Skeletal muscle tissue (tissue), 4 donors: ENCODE results near the gene IL22. TPM values are rescaled to one million over a fixed set of nuclear protein-coding genes. Genes with fewer than 3 reads are reported as not detected.

Experiments
- H3K27ac ChIP-seq: one replicate; pipeline ENCODE4 v1.7.0; 2013; ENCODE audit warnings: mild to moderate bottlenecking, low read depth, low read length, inconsistent platforms
- H3K27me3 ChIP-seq, 3 donors: one replicate each; pipeline ENCODE4 v1.7.0; 2013; ENCODE audit warnings: low read length in 3 of 3; ENCODE audit not compliant: control insufficient read depth in 3 of 3, insufficient read depth in 3 of 3
- H3K36me3 ChIP-seq, 3 donors: one replicate each; pipeline ENCODE4 v1.7.0; 2013; ENCODE audit warnings: low read length in 3 of 3; ENCODE audit not compliant: control insufficient read depth in 3 of 3, insufficient read depth in 3 of 3
- H3K4me1 ChIP-seq, 3 donors: one replicate each; pipeline ENCODE4 v1.7.0; 2013; ENCODE audit warnings: low read length in 3 of 3, mild to moderate bottlenecking in 3 of 3; ENCODE audit not compliant: control insufficient read depth in 3 of 3, insufficient read depth in 3 of 3
- H3K4me3 ChIP-seq, 3 donors: one replicate each; pipeline ENCODE4 v1.7.0; 2013; ENCODE audit warnings: low read length in 3 of 3
- H3K9ac ChIP-seq, 3 donors: one replicate each; pipeline ENCODE4 v1.7.0; 2013; ENCODE audit warnings: low read length in 3 of 3, mild to moderate bottlenecking in 3 of 3, moderate library complexity in 2 of 3, low read depth in 1 of 3
- H3K9me3 ChIP-seq, 3 donors: one replicate each; pipeline ENCODE4 v1.7.0; 2013; ENCODE audit warnings: low read length in 3 of 3; ENCODE audit not compliant: control insufficient read depth in 3 of 3
- total RNA-seq: library from RNA; depleted of rRNA; stranded (reverse); fragments of >200 nt; gene quantifications from one replicate; pipeline ENCODE4 v1.2.3, GENCODE V29; 2014
- donor health status: Osteomylitis.

IL22 gene
- total RNA-seq, 1 donor from 2014 or later, result not detected

DNA sequence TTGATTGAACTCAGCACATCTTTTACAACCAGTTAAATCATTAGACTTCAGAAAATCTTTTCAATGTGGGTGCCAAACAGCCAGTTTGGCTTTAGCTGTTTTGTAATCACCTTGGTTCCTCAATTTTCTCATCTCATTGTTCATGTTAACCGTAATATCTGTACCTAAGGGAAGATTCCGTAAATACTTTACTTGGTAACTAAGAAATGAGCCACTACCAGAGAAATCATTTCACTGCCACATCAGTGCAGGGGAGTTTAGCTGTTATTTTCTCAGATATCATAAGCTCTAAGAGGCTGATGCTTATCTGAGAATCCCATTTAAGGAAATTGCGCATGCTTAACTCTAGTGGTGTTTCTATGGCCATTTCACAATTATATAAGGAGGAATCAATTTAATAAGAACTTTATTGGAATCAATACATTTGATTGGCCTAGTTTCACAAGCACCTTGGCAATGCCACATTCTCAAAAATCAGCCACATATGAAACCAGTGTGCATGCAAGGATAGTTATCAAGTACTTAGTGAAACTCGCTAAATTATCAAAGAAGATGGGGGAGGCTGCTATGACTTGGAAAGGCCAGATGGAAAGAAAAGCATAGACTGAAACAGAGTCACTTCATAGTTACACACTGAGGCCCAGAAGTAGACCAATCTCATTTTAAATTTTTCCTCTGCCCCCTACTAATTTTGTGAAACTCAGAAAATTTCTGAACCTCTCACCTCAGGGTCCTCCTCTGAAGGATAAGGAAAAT lies 28.1 kb upstream of the IL22 start:
- no peak overlapping the region for H3K27ac ChIP-seq
- H3K9ac ChIP-seq, result no peak overlapping the region
- no peaks in the 10 kb centered on the region for H3K4me1 ChIP-seq
- H3K9me3 ChIP-seq, result no peaks in the 10 kb centered on the region
- no peaks in the 10 kb centered on the region for H3K36me3 ChIP-seq
- H3K27me3 ChIP-seq, result no peaks in the 10 kb centered on the region
- no peak overlapping the region for H3K4me3 ChIP-seq

DNA sequence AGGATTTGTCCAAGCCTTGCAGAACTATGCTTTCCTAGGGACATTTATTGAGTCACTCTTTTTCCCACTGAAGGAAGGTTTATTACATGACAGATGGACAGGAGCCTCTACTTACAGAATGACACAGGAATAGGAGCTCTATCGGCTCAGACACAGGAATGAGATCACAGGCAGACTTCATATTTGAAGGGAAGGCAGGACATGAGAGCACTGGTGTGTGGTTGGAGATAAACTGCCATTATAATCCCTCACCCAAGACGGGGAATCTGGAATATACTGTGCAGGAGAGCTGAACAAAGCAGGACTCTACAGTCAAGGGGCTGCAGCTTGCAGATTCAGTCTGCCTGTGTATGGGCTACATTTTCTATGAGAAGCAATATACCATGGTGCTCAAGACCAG lies 26.8 kb upstream of the IL22 start:
- Histone ChIP-seq H3K9ac (no peak overlapping the region), H3K4me1 (no peaks in the 10 kb centered on the region), H3K27ac (no peak overlapping the region), H3K36me3 (no peaks in the 10 kb centered on the region), H3K9me3 (no peaks in the 10 kb centered on the region), H3K4me3 (no peak overlapping the region), H3K27me3 (no peaks in the 10 kb centered on the region)

DNA sequence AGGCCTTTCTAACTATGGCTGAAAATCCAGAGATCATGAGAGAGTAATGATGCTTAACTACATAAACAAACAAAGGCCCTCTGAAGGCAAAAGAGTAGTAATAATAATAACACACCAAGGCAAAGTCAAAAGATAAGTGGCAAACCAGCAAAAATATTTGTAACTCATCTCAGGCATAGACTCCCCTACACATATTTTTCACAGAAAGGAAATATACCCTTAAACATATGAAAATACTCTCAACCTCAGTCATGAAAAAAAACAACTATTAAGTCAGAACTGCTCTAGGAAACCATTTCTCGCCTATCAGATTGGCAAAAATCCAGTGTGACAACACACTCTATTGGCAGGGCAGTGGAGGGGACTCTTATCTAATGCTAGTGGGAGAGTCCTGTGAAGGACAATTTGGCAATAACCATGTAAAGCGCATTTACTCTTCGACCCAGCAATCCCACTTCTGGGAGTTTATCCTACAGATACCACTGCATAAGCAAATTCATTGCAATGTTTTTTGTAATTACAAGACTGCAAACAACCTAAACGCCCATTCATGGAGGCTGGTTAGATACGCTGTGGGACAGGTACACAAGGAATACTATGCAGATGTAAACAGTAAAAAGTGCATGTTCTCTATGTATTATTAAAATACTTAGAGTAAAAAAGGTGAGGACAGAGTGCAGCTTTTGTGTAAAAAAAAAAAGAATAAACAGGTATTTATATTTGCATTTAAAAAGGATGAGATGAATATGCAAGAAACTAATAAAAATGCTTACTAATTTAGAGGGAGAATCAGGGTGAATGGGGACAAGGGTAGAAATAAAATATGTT lies 26.0 kb upstream of the IL22 start:
- H3K9ac ChIP-seq, result no peak overlapping the region
- no peak overlapping the region for H3K27ac ChIP-seq
- H3K4me3 ChIP-seq, result no peak overlapping the region
- no peaks in the 10 kb centered on the region for H3K27me3 ChIP-seq
- H3K4me1 ChIP-seq, result no peaks in the 10 kb centered on the region
- no peaks in the 10 kb centered on the region for H3K36me3 ChIP-seq
- no peaks in the 10 kb centered on the region for H3K9me3 ChIP-seq

DNA sequence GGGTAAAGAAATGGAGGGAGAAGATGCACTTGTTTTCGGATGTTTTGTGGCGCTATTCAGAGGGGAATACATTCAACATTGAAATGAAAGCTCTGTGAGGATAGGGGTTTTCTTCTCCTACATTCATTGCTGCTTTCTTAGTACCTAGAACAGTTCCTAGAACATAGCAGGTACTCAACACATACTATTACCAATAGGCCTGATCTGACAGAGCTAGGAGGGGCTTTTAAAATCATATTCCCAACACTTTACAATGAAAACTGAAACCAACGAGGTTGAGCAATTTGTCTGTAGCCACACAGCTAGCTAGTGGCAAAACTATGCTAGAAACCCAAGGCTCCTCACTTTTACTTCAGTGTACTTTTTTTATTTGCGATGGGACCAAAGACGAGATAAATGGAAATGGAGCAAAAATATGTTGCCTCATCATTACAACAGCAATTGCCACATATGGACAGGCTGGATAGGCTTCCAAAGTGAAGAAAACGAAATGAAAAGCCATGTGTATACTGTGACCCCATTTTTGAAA lies 23.1 kb upstream of the IL22 start:
- H3K9ac ChIP-seq, result no peak overlapping the region
- no peak overlapping the region for H3K27ac ChIP-seq
- H3K36me3 ChIP-seq, result no peaks in the 10 kb centered on the region
- no peaks in the 10 kb centered on the region for H3K27me3 ChIP-seq
- no peaks in the 10 kb centered on the region for H3K9me3 ChIP-seq
- H3K4me3 ChIP-seq, result no peak overlapping the region
- H3K4me1 ChIP-seq, result no peaks in the 10 kb centered on the region

DNA sequence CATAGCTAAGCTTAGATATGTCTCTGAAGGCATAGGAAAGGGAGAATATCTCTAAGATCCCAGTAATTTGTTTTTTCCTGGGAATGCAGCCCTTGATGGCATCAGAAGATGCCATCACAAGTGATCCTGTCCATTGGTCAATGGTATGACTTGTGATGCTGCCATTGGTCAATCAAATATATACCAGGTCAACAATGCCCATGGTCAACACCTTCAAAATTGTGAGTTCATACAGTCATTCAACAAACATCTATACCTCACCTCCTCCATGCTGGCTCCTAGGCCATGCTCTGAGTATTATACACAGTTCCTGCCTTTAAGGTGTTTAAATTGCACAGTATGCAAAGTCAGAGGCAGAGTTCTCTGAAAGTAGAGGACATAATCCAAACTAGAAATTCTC lies 19.3 kb upstream of the IL22 start:
- Histone ChIP-seq H3K27me3 (no peaks in the 10 kb centered on the region), H3K9me3 (no peaks in the 10 kb centered on the region), H3K4me1 (no peaks in the 10 kb centered on the region), H3K27ac (no peak overlapping the region), H3K9ac (no peak overlapping the region), H3K4me3 (no peak overlapping the region), H3K36me3 (no peaks in the 10 kb centered on the region)

DNA sequence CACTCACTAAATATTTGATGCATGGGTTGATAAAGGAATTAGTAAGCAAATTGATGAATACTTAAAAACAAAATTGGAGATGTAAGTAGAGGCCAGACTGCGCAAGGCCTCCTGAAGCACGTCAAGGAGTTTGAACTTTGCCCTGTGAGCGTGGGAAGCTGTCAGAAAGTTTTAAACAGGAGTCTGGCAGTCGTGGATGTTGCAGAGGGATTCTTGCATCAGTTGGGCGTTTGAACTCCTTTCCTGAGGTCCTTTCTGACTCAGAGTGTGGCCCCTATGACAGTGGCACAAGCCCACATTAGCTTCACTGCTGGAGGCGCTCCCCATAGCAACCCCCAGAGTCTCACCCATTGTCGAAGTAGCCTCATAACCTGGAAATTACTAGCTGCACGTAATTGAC lies 17.9 kb upstream of the IL22 start:
- Histone ChIP-seq H3K27ac (no peak overlapping the region), H3K36me3 (no peaks in the 10 kb centered on the region), H3K4me3 (no peak overlapping the region), H3K4me1 (no peaks in the 10 kb centered on the region), H3K9ac (no peak overlapping the region), H3K27me3 (no peaks in the 10 kb centered on the region), H3K9me3 (no peaks in the 10 kb centered on the region)

DNA sequence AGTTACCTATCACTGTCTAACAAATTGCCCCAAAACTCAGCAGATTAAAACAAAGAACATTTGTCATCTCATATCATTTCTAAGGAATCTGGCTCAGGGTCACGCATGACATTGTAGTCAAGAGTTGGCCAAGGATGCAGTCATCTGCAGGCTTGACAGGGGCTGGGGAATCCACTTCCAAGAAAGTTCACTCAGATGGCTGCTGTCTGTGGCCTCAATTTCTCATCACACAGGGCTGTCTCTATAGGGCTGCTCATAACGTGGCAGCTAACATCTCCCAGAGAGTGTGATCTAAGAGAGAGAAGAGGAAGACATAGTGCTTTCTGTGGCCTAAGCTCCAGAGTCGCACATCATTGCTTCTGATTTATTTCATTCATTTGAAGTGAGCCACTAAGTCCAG lies 17.0 kb upstream of the IL22 start:
- H3K36me3 ChIP-seq, result no peaks in the 10 kb centered on the region
- no peak overlapping the region for H3K27ac ChIP-seq
- no peaks in the 10 kb centered on the region for H3K4me1 ChIP-seq
- no peaks in the 10 kb centered on the region for H3K27me3 ChIP-seq
- no peak overlapping the region for H3K4me3 ChIP-seq
- no peaks in the 10 kb centered on the region for H3K9me3 ChIP-seq
- no peak overlapping the region for H3K9ac ChIP-seq

DNA sequence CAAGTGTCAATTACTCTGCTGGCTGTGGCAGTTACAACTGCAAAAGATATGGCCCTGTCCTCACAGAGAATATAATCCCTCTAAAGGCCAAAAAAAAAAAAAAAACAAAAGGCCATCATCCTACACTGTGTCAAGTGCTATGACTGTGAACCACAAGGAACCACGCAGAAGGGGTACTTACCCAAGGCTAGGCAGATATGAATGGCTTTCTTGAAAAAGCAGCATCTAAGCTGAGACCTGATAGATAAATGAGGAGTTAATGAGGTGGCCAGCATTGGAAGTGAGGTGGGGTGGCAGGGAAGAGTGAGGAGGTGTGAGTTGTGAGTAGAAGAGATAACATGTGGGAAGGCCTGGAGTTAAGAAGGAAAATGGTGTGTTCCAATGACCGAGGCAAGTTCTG lies 16.4 kb upstream of the IL22 start:
- no peaks in the 10 kb centered on the region for H3K36me3 ChIP-seq

DNA sequence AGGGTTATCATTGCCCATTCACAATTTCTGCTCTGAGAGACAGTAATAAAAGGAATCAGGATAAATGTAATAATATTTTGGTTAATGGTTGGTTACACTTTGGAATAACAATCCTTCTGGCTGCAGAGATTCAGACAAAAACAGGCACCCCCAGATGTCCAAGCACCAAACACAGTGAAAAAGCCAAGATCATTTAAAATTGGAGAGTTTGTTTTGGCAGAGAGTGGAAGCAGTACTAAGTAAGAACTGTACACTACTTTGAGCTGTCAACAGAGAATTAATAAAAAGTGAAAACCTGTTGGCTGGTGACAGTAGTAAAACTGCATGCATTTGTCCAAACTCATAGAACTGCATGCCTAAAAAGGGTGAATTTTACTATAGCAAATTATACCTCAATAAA lies 15.6 kb upstream of the IL22 start:
- Histone ChIP-seq H3K9me3 (no peaks in the 10 kb centered on the region), H3K27ac (no peak overlapping the region), H3K9ac (no peak overlapping the region), H3K27me3 (no peaks in the 10 kb centered on the region), H3K36me3 (no peaks in the 10 kb centered on the region), H3K4me3 (no peak overlapping the region), H3K4me1 (no peaks in the 10 kb centered on the region)

More for the DNA sequence above, 16.4 kb upstream of the IL22 start:
- Histone ChIP-seq H3K4me1 (no peaks in the 10 kb centered on the region), H3K27me3 (no peaks in the 10 kb centered on the region), H3K9ac (no peak overlapping the region), H3K4me3 (no peak overlapping the region), H3K9me3 (no peaks in the 10 kb centered on the region), H3K27ac (no peak overlapping the region)

DNA sequence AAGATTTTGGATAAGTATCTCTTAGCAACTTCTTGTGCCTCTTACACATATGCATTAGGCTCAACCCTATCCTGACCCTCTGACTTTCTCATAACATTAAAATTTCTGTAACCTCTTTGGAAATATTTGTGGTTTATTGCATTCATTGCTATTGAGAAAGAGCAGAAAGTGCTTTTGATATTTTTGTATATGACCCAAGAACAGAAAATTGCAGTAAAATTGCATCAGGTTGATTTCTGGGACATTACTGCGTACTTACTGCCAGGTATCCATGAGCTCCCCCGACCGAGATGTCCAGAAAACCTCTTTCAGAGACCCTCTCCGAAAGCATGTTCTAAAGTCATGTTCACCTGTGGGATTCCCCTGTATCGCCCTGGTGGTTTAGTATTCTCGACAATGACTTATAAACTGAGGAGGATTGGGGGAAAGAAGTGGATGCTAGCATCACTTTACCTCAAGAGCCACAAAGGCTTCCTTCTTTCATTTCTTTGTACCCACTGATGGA lies 14.5 kb upstream of the IL22 start:
- Histone ChIP-seq H3K4me1 (no peaks in the 10 kb centered on the region), H3K9me3 (no peaks in the 10 kb centered on the region), H3K36me3 (no peaks in the 10 kb centered on the region), H3K27ac (no peak overlapping the region), H3K27me3 (no peaks in the 10 kb centered on the region), H3K9ac (no peak overlapping the region), H3K4me3 (no peak overlapping the region)
